ENCODE results near the gene LGALS9. TPM values are rescaled to one million over a fixed set of nuclear protein-coding genes. Genes with fewer than 3 reads are reported as not detected.

Gene LGALS9
- total and polyA plus RNA-seq, 9 of the 15 experiments (the other 6 are each of a cell fraction or from before 2014, with no cell fraction given) = 0.45 to 6.9 (median 2.8) TPM

DNA sequence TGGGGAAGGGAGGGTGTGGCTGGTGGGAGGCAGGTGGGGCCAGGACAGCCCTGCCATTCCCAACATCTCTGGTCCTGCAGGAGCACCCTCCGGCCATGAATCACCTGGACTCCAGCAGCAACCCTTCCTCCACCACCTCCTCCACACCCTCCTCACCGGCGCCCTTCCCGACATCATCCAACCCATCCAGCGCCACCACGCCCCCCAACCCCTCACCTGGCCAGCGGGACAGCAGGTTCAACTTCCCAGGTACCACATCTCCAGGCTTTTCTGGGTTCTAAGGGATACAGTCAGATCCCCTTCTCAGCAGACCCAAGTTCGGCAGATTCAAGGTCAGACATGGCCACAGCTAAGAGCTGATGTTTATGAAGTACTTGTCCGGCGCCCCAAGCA, 33.8 kb upstream of the LGALS9 start:
- H3K79me2 ChIP-seq (ENCODE audit: control insufficient read depth, insufficient read depth, low read length) = no peaks in the 10 kb centered on the region; the same call in 2 of the 3 replicates
- DNase-seq (ENCODE audit: extremely low read depth in 1 of 4, low spot score in 3 of 4) (no peak), FAIRE-seq (no peak), ATAC-seq (no peak)
- H3K4me2 ChIP-seq (ENCODE audit: insufficient read depth, low read length) = no peak overlapping the region
- BruUV-seq (replicated peaks) = no TSS peak
- no peak overlapping the region for H3K27ac ChIP-seq (ENCODE audit: extremely low read depth, low read depth, low read length)
- H3K36me3 ChIP-seq (ENCODE audit: control insufficient read depth, insufficient read depth, low read length) = peaks cover 84% of the 10 kb centered on the region
- H3K9me1 ChIP-seq (ENCODE audit: control insufficient read depth, insufficient read depth, low read length) = no peaks in the 10 kb centered on the region
- no peaks in the 10 kb centered on the region for H3K9me3 ChIP-seq (replicated peaks; ENCODE audit: control insufficient read depth, insufficient read depth, low read depth, low read length)
- peaks cover 20 to 30% of the 10 kb centered on the region in 2 experiments for H3K4me1 ChIP-seq (replicated peaks in 1 of 2; ENCODE audit: control insufficient read depth in 2 of 2, insufficient read depth in 2 of 2, low read length in 2 of 2)
- no peak overlapping the region for H2AFZ ChIP-seq (ENCODE audit: low read depth, low read length)
- WGBS (ENCODE audit: insufficient coverage, low coverage, missing lambda C conversion rate) = 93% methylated on average over 7 of the region's 10 CpGs
- CTCF ChIA-PET (ENCODE audit: low intra/inter-chr PET ratio) = interaction anchor here (0.6 kb wide), 1 partner anchor 131 kb away, joined by 3 read pairs; no protein-coding TSS in a partner anchor
- no peaks in the 10 kb centered on the region for H3K27me3 ChIP-seq (ENCODE audit: control insufficient read depth in 2 of 2, insufficient read depth in 2 of 2, low read length in 2 of 2)
- intact Hi-C loops (cut with micrococcal nuclease) = no loop called here
- H4K20me1 ChIP-seq (replicated peaks; ENCODE audit: control insufficient read depth, insufficient read depth, low read length) = no peaks in the 10 kb centered on the region
- no peak overlapping the region for H3K4me3 ChIP-seq
- POLR2A ChIA-PET = interaction anchor here (1.1 to 5.4 kb wide), 3 partner anchors 9 to 53 kb away, joined by 3 to 31 read pairs (median 3); no protein-coding TSS in a partner anchor
- in situ Hi-C loops (cut with MboI) = loop anchor here (10.0 kb wide), 1 partner anchor 222 kb away; no protein-coding TSS in a partner anchor
- peak overlapping the region in 1 of 2 experiments; percentile 70; a peak in 2 of 4 replicates for H3K9ac ChIP-seq (ENCODE audit: insufficient read depth in 1 of 2, low read depth in 2 of 2, low read length in 2 of 2)
- no peak for TF ChIP-seq TSC22D4 (tag; IDR thresholded peaks at IDR 0.05)
- TF ChIP-seq, protein P1, sequence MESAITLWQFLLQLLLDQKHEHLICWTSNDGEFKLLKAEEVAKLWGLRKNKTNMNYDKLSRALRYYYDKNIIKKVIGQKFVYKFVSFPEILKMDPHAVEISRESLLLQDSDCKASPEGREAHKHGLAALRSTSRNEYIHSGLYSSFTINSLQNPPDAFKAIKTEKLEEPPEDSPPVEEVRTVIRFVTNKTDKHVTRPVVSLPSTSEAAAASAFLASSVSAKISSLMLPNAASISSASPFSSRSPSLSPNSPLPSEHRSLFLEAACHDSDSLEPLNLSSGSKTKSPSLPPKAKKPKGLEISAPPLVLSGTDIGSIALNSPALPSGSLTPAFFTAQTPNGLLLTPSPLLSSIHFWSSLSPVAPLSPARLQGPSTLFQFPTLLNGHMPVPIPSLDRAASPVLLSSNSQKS (CRISPR knock-in tag; IDR thresholded peaks at IDR 0.05) = no peak
- TF ChIP-seq TSHZ1 (CRISPR knock-in tag; IDR thresholded peaks at IDR 0.05) = no peak
- TF ChIP-seq STAT5A (IDR thresholded peaks at IDR 0.05; ENCODE audit: borderline replicate concordance, low read length) = no peak
- no peak for TF ChIP-seq GTF2A2 (tag; IDR thresholded peaks at IDR 0.05)
- no peak for TF ChIP-seq ZNF584 (CRISPR knock-in tag; IDR thresholded peaks at IDR 0.05; ENCODE audit: low read depth)
